ENCODE results near the gene TOGARAM1.

TOGARAM1 gene

GRCh38 chr14:44961554-44962333 lies at the start of gene TOGARAM1, which contains the start of gene KLHL28:
Gene TOGARAM1, plus strand, starts transcription at chr14:44962190. Its CDS starts 232 bp downstream, at chr14:44962422.
Gene KLHL28, minus strand, starts transcription at chr14:44961947. Its CDS starts 16,019 bp downstream, at chr14:44945928.
- DNase-seq (ENCODE audit: low read depth in 2 of 2) = peak; percentile 90 to 91

- no peak for DNase-seq (ENCODE audit: low read depth in 2 of 2)
These were observed 47.1 kb upstream of the TOGARAM1 start for GRCh38 chr14:44914849-44915248.

- no peak for DNase-seq (ENCODE audit: low read depth in 2 of 2)
These were observed 33.2 kb upstream of the TOGARAM1 start for GRCh38 chr14:44928793-44929192.

GRCh38 chr14:44935155-44935554 lies 26.8 kb upstream of the TOGARAM1 start:
- DNase-seq (ENCODE audit: low read depth in 2 of 2) = no peak

GRCh38 chr14:44937547-44937946 lies 24.4 kb upstream of the TOGARAM1 start:
- no peak for DNase-seq (ENCODE audit: low read depth in 2 of 2)

GRCh38 chr14:44940211-44940610 lies 21.8 kb upstream of the TOGARAM1 start:
- DNase-seq (ENCODE audit: low read depth in 2 of 2) = no peak

- no peak for DNase-seq (ENCODE audit: low read depth in 2 of 2)
These were observed 21.0 kb upstream of the TOGARAM1 start for GRCh38 chr14:44940944-44941343.

GRCh38 chr14:44941591-44941990 lies 20.4 kb upstream of the TOGARAM1 start:
- DNase-seq (ENCODE audit: low read depth in 2 of 2) = no peak

- no peak for DNase-seq (ENCODE audit: low read depth in 2 of 2)
These were observed 19.6 kb upstream of the TOGARAM1 start for GRCh38 chr14:44942436-44942835.

GRCh38 chr14:44944107-44944506 lies 17.9 kb upstream of the TOGARAM1 start:
- no peak for DNase-seq (ENCODE audit: low read depth in 2 of 2)

GRCh38 chr14:44945264-44945663 lies 16.7 kb upstream of the TOGARAM1 start:
- no peak for DNase-seq (ENCODE audit: low read depth in 2 of 2)

GRCh38 chr14:44951051-44951450 lies 10.9 kb upstream of the TOGARAM1 start:
- DNase-seq (ENCODE audit: low read depth in 2 of 2) = no peak

- DNase-seq (ENCODE audit: low read depth in 2 of 2) = no peak
These were observed 9.4 kb upstream of the TOGARAM1 start for GRCh38 chr14:44952391-44953110.

- DNase-seq (ENCODE audit: low read depth in 2 of 2) = no peak
These were observed 7.2 kb upstream of the TOGARAM1 start for GRCh38 chr14:44954750-44955149.

GRCh38 chr14:44955528-44955927 lies 6.5 kb upstream of the TOGARAM1 start:
- DNase-seq (ENCODE audit: low read depth in 2 of 2) = no peak

GRCh38 chr14:44956866-44957265 lies 5.1 kb upstream of the TOGARAM1 start:
- no peak for DNase-seq (ENCODE audit: low read depth in 2 of 2)

- DNase-seq (ENCODE audit: low read depth in 2 of 2) = no peak
These were observed 2.5 kb upstream of the TOGARAM1 start for GRCh38 chr14:44959538-44959937.

GRCh38 chr14:44960146-44960545 lies 1.8 kb upstream of the TOGARAM1 start:
- DNase-seq (ENCODE audit: low read depth in 2 of 2) = no peak

- DNase-seq (ENCODE audit: low read depth in 2 of 2) = no peak
These were observed 1.3 kb upstream of the TOGARAM1 start for GRCh38 chr14:44960646-44961045.

GRCh38 chr14:44961151-44961553 lies 838 bp upstream of the TOGARAM1 start:
- peak; percentile 36 to 41 for DNase-seq (ENCODE audit: low read depth in 2 of 2)

GRCh38 chr14:44962334-44963043 lies 499 bp downstream of the TOGARAM1 start:
- DNase-seq (ENCODE audit: low read depth in 2 of 2) = peak in 1 of 2 experiments; percentile 6

GRCh38 chr14:44963044-44963528 lies 1.1 kb downstream of the TOGARAM1 start:
- DNase-seq (ENCODE audit: low read depth in 2 of 2) = no peak
